Kidney epithelial cell (primary cell): ENCODE data around the gene DPEP1. TPM values are rescaled to one million over a fixed set of nuclear protein-coding genes. Genes with fewer than 3 reads are reported as not detected.

Experiments
- DNase-seq: peaks from one replicate; pipeline ENCODE4 v3.0.0-alpha.2; 2010; ENCODE audit warnings: low read depth
- H3K27me3 ChIP-seq: 2 replicates; pipeline ENCODE4 v1.6.0; 2011; ENCODE audit warnings: low read length; ENCODE audit not compliant: control insufficient read depth, insufficient read depth
- H3K36me3 ChIP-seq: 2 replicates; pipeline ENCODE4 v1.5.1; 2011; ENCODE audit warnings: low read length; ENCODE audit not compliant: control insufficient read depth, insufficient read depth
- H3K4me3 ChIP-seq: 2 replicates; pipeline ENCODE4 v1.5.1; 2011; ENCODE audit warnings: low read depth, mild to moderate bottlenecking, control low read depth, low read length
- total RNA-seq: library from RNA; depleted of rRNA; stranded (reverse); fragments of >200 nt; gene quantifications from 2 replicates; pipeline ENCODE4 v1.2.3, GENCODE V29; 2015
- TF ChIP-seq, protein P1 (sequence below): IDR thresholded peaks from 2 replicates; pipeline ENCODE4 v1.5.1; 2011; ENCODE audit warnings: mild to moderate bottlenecking, moderate library complexity, low read length, control low read depth, inconsistent platforms; ENCODE audit not compliant: insufficient read depth, poor library complexity, severe bottlenecking

Gene DPEP1
- total RNA-seq, 1 donor from 2014 or later = 1.2 TPM

DNA sequence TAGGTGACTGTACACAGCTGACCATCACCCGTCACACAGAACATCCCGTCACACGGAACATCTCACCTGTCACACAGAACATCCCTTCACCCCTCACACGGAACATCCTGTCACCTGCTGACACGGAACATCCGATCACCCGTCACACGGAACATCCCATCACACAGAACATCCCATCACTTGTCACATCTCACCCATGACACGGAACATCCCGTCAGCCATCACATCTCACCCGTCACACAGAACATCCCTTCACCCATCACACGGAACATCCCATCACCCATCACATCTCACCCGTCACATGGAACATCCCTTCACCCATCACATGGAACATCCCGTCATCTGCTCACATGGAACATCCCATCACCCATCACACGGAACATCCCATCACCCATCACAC lies 34.1 kb upstream of the DPEP1 start:
- TF ChIP-seq, protein P1, sequence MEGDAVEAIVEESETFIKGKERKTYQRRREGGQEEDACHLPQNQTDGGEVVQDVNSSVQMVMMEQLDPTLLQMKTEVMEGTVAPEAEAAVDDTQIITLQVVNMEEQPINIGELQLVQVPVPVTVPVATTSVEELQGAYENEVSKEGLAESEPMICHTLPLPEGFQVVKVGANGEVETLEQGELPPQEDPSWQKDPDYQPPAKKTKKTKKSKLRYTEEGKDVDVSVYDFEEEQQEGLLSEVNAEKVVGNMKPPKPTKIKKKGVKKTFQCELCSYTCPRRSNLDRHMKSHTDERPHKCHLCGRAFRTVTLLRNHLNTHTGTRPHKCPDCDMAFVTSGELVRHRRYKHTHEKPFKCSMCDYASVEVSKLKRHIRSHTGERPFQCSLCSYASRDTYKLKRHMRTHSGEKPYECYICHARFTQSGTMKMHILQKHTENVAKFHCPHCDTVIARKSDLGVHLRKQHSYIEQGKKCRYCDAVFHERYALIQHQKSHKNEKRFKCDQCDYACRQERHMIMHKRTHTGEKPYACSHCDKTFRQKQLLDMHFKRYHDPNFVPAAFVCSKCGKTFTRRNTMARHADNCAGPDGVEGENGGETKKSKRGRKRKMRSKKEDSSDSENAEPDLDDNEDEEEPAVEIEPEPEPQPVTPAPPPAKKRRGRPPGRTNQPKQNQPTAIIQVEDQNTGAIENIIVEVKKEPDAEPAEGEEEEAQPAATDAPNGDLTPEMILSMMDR = no peak
- Histone ChIP-seq H3K27me3 (peaks cover 20% of the 10 kb centered on the region), H3K36me3 (no peaks in the 10 kb centered on the region), H3K4me3 (no peak overlapping the region)
- DNase-seq = no peak

- peak; percentile 90 for DNase-seq
- Histone ChIP-seq H3K4me3 (no peak overlapping the region), H3K36me3 (no peaks in the 10 kb centered on the region)
Observed at GRCh38 chr16:89581045-89581695, 32.3 kb upstream of the DPEP1 start.

DNA sequence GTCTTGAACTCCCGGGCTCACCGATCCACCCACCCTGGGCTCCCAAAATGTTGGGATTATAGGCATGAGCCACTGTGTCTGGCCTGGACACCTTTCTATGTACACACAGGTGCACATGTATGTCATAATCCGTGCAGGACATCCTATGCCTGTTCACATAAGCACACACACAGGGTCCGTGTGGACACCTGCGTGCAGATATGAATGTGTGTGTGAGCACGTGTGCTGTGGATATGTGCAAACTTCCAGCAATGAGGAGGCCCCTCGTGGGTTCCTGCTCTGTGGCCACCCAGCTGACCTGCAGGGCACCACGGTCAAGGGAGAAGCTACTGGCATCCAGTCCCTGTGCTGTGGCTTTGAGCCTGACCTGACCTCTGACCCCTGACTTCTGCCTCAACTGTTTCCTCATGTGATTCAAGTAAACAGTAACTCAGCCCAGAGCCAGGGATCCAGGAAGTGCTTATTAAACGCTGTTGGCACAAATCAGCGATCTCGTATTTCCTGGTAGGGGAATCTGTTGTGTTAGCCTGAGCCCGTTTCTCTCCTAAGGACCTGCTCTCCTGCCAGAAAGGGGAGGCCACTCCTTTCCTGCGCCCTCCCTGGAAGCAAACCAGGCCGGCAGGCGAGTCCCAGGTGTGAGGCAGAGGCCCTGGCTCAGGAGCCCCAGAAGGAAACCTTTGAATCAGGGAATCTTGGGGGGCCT lies 31.4 kb upstream of the DPEP1 start:
- H3K36me3 ChIP-seq = no peaks in the 10 kb centered on the region
- H3K4me3 ChIP-seq = no peak overlapping the region
- DNase-seq = no peak
- H3K27me3 ChIP-seq = no peaks in the 10 kb centered on the region
- TF ChIP-seq, protein P1 = no peak

More at GRCh38 chr16:89581045-89581695, 32.3 kb upstream of the DPEP1 start:
- H3K27me3 ChIP-seq = peaks cover 6% of the 10 kb centered on the region
- TF ChIP-seq, protein P1 = no peak

DNA sequence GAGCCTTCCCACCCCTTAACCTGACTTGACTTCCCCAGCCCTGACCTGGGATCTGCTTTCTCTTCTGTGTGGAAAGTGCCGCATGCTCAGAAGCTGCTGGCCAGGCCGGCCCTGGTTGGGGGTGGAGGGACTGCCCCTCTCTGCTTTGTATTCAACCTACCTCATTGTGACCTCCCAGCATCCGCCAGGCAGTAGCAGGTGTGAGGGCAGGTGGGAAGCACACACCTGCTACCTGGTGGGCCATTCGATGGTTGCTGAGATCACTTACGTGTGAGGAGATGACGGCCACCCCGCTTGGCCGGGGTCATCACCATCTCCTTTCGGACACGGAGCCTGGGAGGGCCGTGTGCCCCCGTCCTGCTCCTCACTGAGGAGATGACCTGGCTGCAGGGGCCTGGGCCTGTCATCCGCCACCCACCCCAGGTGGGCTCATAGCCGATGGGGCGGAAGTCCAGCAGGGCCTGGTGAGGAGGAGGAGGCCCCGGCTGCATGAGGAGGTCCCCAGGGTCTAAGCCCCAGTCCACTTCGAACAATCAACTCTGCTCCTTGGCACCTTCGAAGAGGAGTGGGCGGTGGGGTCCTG lies 30.7 kb upstream of the DPEP1 start:
- TF ChIP-seq, protein P1 = no peak
- Histone ChIP-seq H3K27me3 (no peaks in the 10 kb centered on the region), H3K4me3 (no peak overlapping the region), H3K36me3 (no peaks in the 10 kb centered on the region)
- no peak for DNase-seq

GRCh38 chr16:89583197-89583894 lies 30.1 kb upstream of the DPEP1 start:
- DNase-seq = no peak
- TF ChIP-seq, protein P1 = no peak
- H3K27me3 ChIP-seq = no peaks in the 10 kb centered on the region
- no peaks in the 10 kb centered on the region for H3K36me3 ChIP-seq
- no peak overlapping the region for H3K4me3 ChIP-seq
